ENCODE data around the gene PACRG.

- TF ChIP-seq ZSCAN30 (CRISPR knock-in tag; IDR thresholded peaks at IDR 0.05) (no peak), SETDB1 (CRISPR knock-in tag; IDR thresholded peaks at IDR 0.05; ENCODE audit: borderline replicate concordance) (no peak), ZFP41 (CRISPR knock-in tag; IDR thresholded peaks at IDR 0.05; ENCODE audit: borderline replicate concordance) (no peak), ZNF329 (CRISPR knock-in tag; IDR thresholded peaks at IDR 0.05; ENCODE audit: low read depth) (no peak)
- TF ChIP-seq, protein P1, sequence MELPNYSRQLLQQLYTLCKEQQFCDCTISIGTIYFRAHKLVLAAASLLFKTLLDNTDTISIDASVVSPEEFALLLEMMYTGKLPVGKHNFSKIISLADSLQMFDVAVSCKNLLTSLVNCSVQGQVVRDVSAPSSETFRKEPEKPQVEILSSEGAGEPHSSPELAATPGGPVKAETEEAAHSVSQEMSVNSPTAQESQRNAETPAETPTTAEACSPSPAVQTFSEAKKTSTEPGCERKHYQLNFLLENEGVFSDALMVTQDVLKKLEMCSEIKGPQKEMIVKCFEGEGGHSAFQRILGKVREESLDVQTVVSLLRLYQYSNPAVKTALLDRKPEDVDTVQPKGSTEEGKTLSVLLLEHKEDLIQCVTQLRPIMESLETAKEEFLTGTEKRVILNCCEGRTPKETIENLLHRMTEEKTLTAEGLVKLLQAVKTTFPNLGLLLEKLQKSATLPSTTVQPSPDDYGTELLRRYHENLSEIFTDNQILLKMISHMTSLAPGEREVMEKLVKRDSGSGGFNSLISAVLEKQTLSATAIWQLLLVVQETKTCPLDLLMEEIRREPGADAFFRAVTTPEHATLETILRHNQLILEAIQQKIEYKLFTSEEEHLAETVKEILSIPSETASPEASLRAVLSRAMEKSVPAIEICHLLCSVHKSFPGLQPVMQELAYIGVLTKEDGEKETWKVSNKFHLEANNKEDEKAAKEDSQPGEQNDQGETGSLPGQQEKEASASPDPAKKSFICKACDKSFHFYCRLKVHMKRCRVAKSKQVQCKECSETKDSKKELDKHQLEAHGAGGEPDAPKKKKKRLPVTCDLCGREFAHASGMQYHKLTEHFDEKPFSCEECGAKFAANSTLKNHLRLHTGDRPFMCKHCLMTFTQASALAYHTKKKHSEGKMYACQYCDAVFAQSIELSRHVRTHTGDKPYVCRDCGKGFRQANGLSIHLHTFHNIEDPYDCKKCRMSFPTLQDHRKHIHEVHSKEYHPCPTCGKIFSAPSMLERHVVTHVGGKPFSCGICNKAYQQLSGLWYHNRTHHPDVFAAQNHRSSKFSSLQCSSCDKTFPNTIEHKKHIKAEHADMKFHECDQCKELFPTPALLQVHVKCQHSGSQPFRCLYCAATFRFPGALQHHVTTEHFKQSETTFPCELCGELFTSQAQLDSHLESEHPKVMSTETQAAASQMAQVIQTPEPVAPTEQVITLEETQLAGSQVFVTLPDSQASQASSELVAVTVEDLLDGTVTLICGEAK (IDR thresholded peaks at IDR 0.05), result no peak
- TF ChIP-seq, protein P1 (CRISPR knock-in tag; IDR thresholded peaks at IDR 0.05), result no peak
These were observed 626.3 kb downstream of the PACRG start for GRCh38 chr6:163354085-163354484.
